ENCODE data around the gene GHDC.
"Not testable (repeated sequence)": the region's sequence is repeated elsewhere in the genome, so short reads cannot be mapped to it uniquely, and the experiment has no call there.

GHDC gene, protein sequence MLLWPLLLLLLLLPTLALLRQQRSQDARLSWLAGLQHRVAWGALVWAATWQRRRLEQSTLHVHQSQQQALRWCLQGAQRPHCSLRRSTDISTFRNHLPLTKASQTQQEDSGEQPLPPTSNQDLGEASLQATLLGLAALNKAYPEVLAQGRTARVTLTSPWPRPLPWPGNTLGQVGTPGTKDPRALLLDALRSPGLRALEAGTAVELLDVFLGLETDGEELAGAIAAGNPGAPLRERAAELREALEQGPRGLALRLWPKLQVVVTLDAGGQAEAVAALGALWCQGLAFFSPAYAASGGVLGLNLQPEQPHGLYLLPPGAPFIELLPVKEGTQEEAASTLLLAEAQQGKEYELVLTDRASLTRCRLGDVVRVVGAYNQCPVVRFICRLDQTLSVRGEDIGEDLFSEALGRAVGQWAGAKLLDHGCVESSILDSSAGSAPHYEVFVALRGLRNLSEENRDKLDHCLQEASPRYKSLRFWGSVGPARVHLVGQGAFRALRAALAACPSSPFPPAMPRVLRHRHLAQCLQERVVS

DNA sequence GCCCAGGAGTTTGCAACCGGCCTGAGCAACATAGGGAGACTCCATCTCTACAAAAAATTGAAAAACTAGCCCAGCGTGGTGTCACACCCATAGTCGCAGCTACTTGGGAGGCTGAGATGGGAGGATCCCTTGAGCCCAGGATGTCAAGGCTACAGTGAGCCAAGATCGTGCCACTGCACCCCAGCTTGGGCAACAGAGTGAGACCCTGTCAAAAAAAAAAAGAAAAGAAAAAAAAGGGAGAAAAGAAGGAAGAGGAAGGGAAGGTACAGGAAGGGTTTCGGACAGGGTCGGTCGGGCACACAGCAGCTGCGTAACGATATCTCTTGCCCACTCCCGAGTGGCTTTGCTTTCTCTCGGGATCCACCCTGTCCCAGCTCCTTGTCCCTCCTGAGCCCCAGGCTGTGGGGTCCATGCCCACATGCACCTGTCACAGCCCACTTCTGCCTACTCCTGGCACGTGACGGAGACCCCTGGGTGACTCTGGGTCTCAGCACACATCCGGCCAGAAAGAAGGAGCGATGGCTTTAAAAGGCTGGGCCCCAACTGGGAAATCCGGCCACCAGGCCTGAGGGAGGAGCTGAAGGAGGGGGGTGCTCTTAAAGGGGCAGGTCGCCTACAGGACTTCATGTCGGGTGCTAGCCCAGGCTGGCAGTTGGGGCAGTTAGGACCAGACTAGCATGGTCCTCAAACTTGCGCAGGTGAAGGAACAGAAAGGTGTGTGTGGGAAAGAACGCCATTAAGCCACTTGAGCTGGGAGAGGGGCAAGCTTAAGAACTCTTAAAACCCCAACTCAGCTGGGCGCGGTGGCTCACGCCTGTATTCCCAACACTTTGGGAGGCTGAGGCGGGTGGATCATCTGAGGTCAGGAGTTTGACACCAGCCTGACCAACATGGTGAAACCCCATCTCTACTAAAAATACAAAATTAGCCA lies at the start of gene GHDC:
Gene GHDC, minus strand, starts transcription at position 526 of the 931 bp plus-strand sequence. CDS start 913 bp downstream, outside the sequence.
- DNase-seq: peak; percentile 57 to 75 (median 68)

DNA sequence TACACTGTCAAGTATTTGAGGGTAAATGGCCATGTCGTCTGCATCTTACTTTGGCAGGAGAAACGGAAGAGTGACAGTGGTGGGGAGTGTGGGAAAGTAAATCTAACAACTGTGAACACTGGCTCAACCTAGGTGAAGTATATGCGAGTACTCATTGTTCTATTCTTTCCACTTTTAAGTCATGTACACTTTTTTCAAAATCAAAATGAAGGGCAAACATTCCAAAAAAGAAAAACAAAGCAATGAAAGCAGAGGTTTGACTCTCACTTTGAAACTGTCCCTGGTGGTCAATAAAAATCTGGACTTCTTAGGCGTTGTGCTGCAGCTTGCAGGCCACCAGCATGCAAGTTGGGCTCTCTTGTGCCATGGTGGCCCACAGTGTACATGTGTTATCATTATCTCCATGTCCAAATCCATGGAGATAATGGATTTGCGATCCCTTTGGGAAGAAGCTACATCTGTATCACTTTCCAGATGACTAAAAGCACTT lies 49.2 kb upstream of the GHDC start:
- DNase-seq: no peak

DNA sequence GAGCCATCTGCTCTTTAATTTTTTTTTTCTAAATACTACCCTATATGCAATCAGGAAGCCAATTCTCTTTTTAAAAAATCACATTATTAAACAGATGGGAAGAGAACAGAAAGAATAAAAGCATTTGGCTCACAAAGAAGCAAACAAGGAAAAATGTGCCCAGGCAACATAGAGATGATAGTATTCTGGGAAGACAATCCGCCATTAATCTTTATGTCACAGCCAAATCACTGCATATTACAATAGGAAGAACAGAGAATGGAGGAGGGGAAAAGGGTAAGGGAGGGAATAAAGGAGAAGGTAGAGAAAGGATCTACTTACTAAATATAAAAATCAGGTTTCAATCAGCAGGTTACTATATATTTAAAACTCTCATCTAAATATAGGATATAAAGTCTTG lies 47.6 kb upstream of the GHDC start:
- no peak for DNase-seq

DNA sequence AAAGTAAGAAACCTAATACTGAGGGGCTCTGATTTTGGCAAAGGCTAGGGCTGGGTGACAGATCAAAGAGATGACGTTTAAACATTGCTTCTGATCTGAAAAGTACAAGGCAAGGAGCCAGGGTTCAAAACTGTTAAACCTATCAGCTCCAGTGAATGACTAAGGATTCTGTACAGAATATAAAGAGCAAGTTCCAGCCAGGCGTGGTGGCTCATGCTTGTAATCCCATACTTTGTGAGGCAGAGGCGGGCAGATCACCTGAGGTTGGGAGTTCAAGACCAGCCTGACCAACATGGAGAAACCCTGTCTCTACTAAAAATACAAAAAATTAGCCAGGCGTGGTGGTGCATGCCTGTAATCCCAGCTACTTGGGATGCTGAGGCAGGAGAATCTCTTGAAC lies 46.6 kb upstream of the GHDC start:
- DNase-seq: not testable (repeated sequence)

DNA sequence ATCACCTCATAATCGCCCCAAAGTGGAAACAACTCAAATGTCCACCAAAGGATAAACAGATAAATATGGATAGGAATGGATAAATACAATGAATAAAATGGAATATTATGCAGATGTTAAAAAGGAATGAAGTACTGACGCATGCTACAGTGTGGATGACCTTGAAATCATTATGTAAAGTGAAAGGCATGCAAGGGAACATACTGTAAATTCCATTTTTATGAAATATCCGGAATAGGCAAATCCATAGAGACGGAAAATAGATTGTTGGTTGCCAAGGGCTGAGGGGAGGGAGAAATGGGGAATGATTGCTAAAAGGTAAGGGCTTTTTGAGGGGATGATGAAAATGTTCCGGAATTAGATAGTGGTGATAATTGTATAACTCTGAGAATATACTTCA lies 45.9 kb upstream of the GHDC start:
- DNase-seq: no peak

DNA sequence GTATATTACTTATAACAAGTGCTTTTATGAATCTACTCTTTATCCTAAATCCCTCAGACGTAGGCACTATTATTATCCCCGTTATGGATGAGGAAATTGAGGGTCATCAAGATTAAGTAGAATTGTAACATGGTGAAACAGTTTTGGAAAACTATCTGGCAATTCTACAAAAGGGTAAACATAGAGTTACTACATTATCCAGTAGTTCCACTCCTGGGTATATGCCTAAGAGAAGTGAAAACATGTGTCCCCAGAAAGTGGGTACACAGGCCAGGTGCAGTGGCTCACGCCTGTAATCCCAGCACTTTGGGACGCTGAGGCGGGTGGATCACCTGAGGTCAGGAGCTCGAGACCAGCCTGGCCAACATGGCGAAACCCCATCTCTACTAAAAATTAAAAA lies 45.3 kb upstream of the GHDC start:
- DNase-seq: not testable (repeated sequence)

DNA sequence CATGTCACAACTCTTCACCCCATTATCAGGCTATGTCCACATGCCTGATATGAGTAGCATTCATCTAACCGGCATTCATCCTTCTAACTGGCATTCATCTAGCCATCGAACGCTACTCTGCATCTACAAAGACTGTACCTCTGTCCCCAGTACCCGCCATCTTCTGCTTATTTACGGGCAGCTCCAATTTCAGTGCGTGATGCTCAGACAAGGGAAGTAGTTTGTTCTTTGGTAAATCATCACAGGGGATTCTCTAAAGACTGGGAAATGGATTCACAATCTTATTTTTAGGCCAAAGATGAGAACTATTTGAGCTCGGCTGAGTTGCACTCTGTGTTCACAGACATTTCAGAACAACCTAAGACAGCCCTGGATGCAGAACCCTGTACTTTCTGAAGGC lies 42.5 kb upstream of the GHDC start:
- no peak for DNase-seq

DNA sequence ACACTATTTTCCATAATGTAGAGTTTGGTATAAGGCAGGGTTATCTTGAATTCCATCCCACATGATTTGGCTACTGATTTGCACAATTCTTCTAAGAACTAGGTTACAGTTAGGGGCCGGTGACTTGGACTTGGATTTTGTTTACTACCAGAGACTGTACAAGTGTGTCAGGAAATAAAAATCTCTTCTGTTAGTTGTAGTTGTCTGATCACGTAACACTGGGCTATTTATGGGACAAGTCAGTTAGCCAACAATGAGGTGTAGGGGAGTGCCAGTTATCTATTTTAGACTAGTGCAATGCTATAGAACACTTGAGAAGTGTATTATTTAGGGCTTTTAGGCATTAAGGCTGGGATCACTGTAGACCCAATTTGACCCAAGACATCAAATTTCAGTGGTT lies 39.7 kb upstream of the GHDC start:
- DNase-seq: no peak

DNA sequence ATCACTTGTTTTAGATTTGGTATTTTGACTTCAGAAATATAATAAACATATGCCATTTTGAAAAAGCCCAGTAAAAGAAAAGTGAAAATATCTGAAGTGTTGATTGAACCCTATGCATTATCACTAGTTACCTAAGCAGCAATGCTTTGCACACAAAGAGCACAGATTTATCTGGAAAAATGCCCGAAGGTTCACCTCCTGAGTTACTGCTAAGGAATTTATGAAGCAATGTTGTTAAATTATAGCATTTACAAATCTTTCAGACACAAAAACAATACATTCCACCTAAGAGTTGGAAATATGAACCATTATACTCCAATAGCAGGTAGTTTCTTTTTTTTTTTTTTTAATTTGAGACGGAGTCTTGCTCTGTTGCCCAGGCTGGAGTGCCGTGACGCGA lies 38.9 kb upstream of the GHDC start:
- DNase-seq: no peak

DNA sequence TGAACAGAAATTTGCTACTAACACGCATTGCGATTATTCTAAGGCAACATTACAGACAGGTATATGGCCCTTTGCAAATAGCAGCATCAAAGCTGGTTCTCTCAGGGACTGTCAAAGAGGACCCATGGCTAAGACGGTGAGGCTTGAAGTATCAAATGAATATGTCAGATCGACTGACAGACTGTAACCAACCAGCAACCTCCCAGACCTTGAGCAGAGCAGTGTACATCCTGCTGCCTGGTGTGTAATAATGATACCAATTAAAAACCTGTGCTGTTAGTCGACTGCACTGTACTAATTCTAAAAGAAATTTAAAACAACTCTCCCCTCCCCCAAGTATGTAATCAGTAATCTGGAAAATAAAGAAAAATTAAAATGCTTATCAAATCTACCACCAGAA lies 35.9 kb upstream of the GHDC start:
- no peak for DNase-seq

DNA sequence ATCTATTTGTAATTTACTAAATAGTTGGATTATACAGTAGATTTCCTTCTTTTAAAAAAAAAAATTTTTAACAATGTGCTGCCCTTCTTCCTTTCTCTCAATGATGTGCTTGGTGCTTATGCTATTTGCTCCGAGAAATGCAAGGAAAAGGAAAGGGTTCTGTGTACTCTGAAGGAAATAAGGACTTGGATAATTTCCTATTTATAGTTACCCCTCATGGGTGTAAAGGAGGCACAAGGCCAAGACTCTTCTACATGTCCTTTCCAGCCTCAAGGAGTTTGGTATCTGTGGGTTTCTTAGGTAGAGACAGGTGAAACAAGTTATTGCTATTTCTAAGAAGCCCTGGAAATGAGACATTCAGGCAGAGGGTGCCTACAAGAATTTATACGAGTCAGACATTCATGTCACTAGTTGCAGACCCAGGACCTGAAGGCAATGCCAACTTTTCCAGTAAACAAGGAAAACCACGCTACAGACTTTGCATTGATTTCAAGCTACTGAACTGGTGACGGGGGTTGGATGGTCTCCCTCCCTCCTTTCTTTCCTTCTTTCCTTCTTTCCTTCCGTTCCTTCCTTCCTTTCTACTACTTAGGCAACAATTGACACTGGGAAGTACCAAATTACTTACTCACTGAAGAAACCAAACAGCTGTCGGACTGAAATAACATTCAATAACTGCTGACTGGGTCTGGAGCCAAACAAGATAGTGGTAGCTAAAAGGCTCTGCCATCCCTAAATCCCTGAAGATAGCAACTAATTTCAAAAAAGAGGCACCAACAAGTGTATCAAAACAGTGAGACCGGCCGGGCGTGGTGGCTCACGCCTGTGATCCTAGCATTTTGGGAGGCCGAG lies 33.8 kb upstream of the GHDC start:
- DNase-seq: no peak

DNA sequence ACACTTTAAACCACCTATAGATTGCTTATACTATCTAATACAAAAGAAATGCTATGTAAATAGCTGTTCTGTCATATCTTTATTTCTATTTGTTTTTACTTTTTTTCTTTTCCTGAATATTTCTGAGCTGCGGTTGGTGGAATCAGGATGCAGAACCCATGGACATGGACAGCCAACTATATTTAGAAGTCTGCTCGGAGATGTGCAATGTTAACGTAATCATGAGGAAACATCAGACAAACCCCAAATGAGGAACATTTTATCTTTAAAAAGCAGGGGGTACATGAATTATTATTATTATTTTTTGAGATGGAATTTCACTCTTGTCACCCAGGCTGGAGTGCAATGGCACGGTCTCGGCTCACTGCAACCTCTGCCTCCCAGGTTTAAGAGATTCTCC lies 31.4 kb upstream of the GHDC start:
- no peak for DNase-seq

DNA sequence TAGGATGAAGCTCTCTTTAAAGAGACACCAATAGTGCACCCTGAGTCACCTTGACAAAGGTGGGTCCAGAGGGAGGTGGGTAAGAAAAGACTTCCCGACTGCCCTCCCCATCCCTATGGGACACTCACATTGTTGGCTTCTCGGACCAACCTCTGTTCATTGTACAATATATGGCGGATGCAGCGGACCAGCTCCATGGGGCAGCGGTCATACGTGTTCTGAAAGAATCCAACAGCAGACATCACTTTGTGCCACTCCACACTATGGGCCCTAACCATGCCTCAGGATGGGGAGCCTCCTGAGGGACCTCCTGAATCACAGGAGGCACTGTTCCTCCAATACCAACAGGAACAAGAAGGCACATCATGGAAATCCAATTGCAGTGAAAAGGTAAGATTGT lies 30.4 kb upstream of the GHDC start:
- no peak for DNase-seq

DNA sequence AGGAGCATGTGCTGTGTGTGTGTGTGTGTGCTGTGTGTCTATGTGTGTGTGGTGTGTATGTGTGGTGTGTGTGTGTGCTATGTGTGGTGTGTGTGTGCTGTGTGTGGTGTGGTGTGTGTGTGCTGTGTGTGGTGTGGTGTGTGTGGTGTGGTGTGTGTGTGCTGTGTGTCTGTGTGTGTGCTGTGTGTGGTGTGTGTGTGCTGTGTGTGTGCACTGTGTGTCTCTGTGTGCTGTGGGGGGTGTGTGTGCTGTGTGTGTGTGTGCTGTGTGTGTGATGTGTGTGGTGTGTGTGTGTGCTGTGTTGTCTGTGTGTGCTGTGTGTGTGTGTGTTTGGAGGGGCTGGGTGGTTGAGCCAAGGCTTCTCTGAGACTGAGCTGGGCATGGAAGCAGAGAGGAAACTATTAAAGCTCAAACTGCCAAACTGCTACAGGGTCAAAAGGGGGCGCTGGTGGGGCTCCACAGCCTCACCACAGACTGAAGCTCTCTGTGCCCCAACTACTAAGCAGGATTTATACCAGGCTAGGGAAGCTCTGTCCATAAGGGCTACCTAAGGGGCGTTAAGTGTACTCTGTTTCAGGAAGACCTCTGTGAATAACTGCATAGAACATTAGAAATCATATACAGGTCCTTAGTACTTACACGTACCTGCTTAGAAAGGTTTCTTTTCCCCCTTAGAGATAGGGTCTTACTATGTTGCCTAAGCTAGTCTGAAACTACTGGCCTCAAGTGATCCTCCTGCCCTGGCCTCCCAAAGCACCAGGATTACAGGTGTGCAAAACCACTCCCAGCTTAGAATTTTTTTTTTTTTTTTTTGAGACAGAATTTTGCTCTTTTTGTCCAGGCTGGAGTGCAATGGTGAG lies 27.8 kb upstream of the GHDC start:
- peak; percentile 31 to 76 (median 46) for DNase-seq

DNA sequence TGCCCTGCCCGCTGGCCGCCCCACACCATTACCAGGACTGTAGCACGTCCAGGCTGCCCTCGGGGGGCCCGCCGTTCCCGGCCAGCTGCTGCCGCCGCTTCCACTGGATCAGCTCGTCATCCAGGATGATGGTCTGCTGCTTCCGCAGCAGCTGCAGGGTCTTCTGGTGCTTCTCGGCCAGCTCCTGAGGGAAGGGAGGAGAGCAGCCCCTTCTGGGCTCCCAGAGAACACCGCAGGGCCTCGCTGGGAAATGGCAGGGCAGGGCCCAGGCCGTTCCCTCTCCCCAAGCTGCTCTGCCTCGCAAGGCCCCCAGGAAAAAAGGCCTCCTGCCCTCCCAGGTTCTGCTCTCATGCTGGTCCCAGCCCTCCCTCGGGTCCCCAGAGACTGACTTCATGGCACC lies 25.0 kb upstream of the GHDC start:
- not testable (repeated sequence) for DNase-seq

DNA sequence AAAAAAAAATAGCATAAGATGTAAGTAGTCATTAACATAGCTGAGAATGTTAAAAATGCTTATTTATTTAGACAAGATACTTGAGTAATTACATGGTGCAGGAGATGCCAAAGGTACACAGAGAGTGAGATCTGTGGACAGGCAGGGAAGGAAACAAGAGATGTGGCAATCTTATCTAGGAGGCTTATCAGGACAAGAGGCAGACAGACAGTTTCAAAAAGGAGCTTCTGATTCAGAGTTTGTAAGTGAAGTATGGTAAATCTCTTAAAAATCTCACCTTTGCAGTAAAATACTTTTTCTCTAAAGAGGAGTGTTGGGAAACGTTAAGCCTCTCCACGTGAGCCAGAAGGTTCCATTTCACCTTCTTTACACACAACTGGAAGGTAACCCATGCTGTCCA lies 19.9 kb upstream of the GHDC start:
- no peak for DNase-seq

DNA sequence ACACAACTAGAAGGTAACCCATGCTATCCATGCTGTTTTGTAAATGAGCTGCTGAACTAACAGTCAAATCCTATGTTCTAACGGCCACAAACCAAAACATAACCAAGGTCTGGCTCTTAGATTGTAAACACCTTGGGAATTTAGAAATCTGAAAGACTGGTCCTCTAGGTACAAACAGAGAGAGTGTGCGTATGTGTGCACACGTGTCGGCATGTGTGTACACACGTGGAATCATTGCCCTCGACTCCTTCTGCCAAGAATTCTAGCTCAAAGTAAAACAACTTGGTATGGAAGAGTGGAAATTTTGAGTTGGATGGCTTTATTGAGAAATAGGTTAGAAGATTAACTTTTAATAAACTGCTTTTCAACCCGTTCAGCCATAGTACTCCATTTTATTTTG lies 18.1 kb upstream of the GHDC start:
- DNase-seq: no peak

DNA sequence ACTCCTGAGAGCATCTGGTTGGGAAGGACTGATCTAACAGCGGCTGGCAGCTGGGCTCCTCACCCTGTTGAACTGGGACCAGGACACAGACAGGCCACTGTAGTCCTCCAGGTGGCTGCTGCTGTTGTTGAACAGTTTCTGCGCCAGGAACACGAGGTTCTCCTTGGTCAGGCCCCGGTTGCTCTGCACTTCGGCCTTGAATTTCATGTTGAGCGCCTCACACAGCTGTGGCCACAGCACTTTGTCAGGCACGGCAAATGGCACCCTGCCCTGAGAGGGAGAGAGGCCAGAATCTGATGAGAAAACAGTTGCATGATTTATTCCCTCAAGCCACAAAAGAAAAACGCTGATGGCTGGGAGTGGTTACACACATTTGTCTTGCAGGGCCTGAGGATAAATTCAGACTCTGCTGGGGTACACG lies 17.6 kb upstream of the GHDC start:
- DNase-seq: not testable (repeated sequence)

DNA sequence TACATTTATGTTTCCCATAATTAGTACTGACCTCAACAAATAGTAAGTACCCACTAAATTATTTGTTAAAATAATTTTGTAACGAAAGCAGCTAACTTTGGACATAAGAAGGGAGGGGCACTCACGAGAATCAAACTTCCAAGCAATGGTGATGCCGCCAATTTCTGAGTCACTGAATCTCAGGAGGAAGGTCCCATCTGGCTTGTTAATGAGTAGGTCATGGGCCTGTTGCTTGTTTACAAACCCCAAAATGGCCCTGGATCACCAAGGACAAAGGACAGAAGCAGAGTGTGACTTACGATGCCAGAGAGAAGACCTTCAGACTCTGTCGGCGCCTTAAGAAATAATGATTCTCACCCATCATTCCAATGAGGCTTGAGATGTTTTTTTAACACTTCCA lies 15.8 kb upstream of the GHDC start:
- no peak for DNase-seq

DNA sequence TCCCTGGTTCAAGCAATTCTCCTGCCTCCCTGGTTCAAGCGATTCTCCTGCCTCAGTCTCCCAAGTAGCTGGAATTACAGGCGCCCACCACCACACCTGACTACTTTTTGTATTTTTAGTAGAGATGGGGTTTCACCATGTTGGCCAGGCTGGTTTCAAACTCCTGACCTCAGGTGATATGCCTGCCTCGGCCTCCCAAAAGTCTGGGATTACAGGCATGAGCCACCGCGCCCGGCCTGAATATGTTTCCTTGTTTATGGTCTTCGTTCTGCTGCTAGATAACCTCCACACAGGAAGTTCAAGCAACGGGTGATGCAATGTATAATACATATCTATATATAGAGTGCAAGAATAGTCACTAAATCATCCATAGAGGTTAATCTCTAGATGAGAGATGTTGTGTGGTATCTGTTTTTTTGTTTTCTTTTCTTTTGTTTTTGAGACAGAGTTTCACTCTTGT lies 11.9 kb upstream of the GHDC start:
- not testable (repeated sequence) for DNase-seq

DNA sequence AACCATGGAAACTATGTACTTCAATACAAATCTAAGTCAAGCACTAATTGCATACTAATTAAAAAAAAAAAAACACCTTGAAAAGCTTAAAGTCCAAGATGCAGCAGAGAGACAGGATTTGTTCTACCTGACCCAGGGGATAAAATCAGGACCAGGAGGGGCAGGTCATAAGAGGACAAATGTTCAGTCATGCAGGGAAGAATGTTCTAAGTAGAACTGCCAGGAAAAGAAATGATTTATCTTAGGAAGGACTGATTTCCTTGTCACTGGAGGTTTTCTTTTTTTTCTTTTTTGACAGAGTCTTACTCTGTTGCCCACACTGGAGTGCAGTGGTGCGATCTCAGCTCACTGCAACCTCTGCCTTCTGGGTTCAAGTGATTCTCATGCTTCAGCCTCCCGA lies 9.1 kb upstream of the GHDC start:
- no peak for DNase-seq

Measured in stimulated activated naive CD4-positive, alpha-beta T cell (primary cell).